Endodermal cell (in vitro differentiated cells): ENCODE measurements around the gene EFCAB6. TPM values are rescaled to one million over a fixed set of nuclear protein-coding genes. Genes with fewer than 3 reads are reported as not detected.

Experiments
- DNase-seq: peaks from one replicate; pipeline ENCODE4 v3.0.0-alpha.2; 2017
- H3K27ac ChIP-seq: 2 replicates; pipeline ENCODE4 v1.5.1; 2013; ENCODE audit warnings: mild to moderate bottlenecking, low read depth, low read length, moderate library complexity
- H3K27me3 ChIP-seq: 2 replicates; pipeline ENCODE4 v1.6.1; 2013; ENCODE audit warnings: mild to moderate bottlenecking, low read length, moderate library complexity; ENCODE audit not compliant: insufficient read depth, control insufficient read depth, poor library complexity, severe bottlenecking
- H3K36me3 ChIP-seq: 2 replicates; pipeline ENCODE4 v1.7.0; 2013; ENCODE audit warnings: mild to moderate bottlenecking, low read length, moderate library complexity; ENCODE audit not compliant: control insufficient read depth, insufficient read depth
- H3K4me1 ChIP-seq: one replicate; pipeline ENCODE4 v1.7.0; 2013; ENCODE audit warnings: low read length; ENCODE audit not compliant: control insufficient read depth, insufficient read depth
- H3K4me3 ChIP-seq: 2 replicates; pipeline ENCODE4 v1.5.1; 2013; ENCODE audit warnings: mild to moderate bottlenecking, low read length, moderate library complexity
- H3K9ac ChIP-seq: 2 replicates; pipeline ENCODE4 v1.6.1; 2013; ENCODE audit warnings: mild to moderate bottlenecking, low read length, moderate library complexity; ENCODE audit not compliant: poor library complexity, severe bottlenecking; ENCODE audit errors: extremely low read depth
- H3K9me3 ChIP-seq: 2 replicates; pipeline ENCODE4 v1.6.1; 2013; ENCODE audit warnings: mild to moderate bottlenecking, low read length, moderate library complexity; ENCODE audit not compliant: control insufficient read depth
- H3K27ac Mint-ChIP-seq: 2 replicates; pipeline ENCODE4 v1.8.0; 2020; ENCODE audit warnings: mixed read lengths
- H3K27me3 Mint-ChIP-seq: 2 replicates; pipeline ENCODE4 v1.8.0; 2021; ENCODE audit warnings: mild to moderate bottlenecking, mixed read lengths; ENCODE audit not compliant: insufficient read depth
- H3K36me3 Mint-ChIP-seq: 2 replicates; pipeline ENCODE4 v1.8.0; 2020; ENCODE audit warnings: low read depth, mixed read lengths
- H3K4me1 Mint-ChIP-seq: 2 replicates; pipeline ENCODE4 v1.8.0; 2020; ENCODE audit warnings: mixed read lengths
- H3K4me3 Mint-ChIP-seq: 2 replicates; pipeline ENCODE4 v1.8.0; 2020; ENCODE audit warnings: mild to moderate bottlenecking, moderate library complexity, mixed read lengths
- H3K9me3 Mint-ChIP-seq: 2 replicates; pipeline ENCODE4 v1.8.0; 2020; ENCODE audit warnings: mild to moderate bottlenecking, mixed read lengths
- CTCF ChIP-seq: fragments of 200-600 bp; sonication (generic); conservative IDR thresholded peaks from 2 replicates; pipeline ENCODE4 v1.5.0; 2021; ENCODE audit warnings: antibody characterized with exemption, mild to moderate bottlenecking
- WGBS, 2 experiments: methylation state at CpG; one replicate each; pipeline versions ENCODE4 v1.1.5 to v1.1.7; 2013; ENCODE audit warnings: missing lambda C conversion rate in 2 of 2, mixed read lengths in 1 of 2; ENCODE audit not compliant: insufficient coverage in 1 of 2, insufficient read length in 1 of 2; 5-methylcytosine and 5-hydroxymethylcytosine counted together
- total RNA-seq, 2 donors: library from RNA; stranded (reverse); fragmentation: NEBNext Ultra II Directional in 1 of 2; extraction: Animal tissue kit (Norgen Biotek cat#: 25700) in 1 of 2; gene quantifications; 2 replicates in 1 of 2; 3 replicates in 1 of 2; pipeline ENCODE4 v1.2.1, GENCODE V29; 2021

Gene EFCAB6
- total RNA-seq, 2 donors from 2014 or later: 1.8 to 2.0 TPM

- H3K9ac ChIP-seq: no peak overlapping the region
- no peak for TF ChIP-seq CTCF
- no peak for DNase-seq
- H3K36me3 Mint-ChIP-seq: no peaks in the 10 kb centered on the region
- WGBS, 2 experiments: 90% methylated on average over 1 of the region's 1 CpG; no CpG with 5 or more reads in 1 of the 2 experiments
- no peak overlapping the region for H3K4me3 ChIP-seq
- H3K4me1 Mint-ChIP-seq: no peaks in the 10 kb centered on the region
- H3K9me3 Mint-ChIP-seq: no peaks in the 10 kb centered on the region
- H3K9me3 ChIP-seq: no peaks in the 10 kb centered on the region
- no peaks in the 10 kb centered on the region for H3K27me3 ChIP-seq
- no peaks in the 10 kb centered on the region for H3K4me1 ChIP-seq
- no peak overlapping the region for H3K27ac Mint-ChIP-seq
- H3K27me3 Mint-ChIP-seq: no peaks in the 10 kb centered on the region
- no peak overlapping the region for H3K27ac ChIP-seq
- no peak overlapping the region for H3K4me3 Mint-ChIP-seq
- H3K36me3 ChIP-seq: no peaks in the 10 kb centered on the region
These were observed 91.4 kb downstream of the EFCAB6 start for GRCh38 chr22:43720716-43721115.

- 87 to 100% methylated on average over 2 of the region's 2 CpGs for WGBS, 2 experiments
- no peaks in the 10 kb centered on the region for H3K36me3 Mint-ChIP-seq
- peaks cover 2% of the 10 kb centered on the region for H3K9me3 Mint-ChIP-seq
- H3K4me1 Mint-ChIP-seq: no peaks in the 10 kb centered on the region
- H3K27me3 ChIP-seq: no peaks in the 10 kb centered on the region
- no peak for TF ChIP-seq CTCF
- H3K27me3 Mint-ChIP-seq: no peaks in the 10 kb centered on the region
- H3K36me3 ChIP-seq: no peaks in the 10 kb centered on the region
- H3K9ac ChIP-seq: no peak overlapping the region
- no peak overlapping the region for H3K4me3 ChIP-seq
- DNase-seq: no peak
- no peaks in the 10 kb centered on the region for H3K4me1 ChIP-seq
- peaks cover 5% of the 10 kb centered on the region for H3K9me3 ChIP-seq
- no peak overlapping the region for H3K27ac ChIP-seq
- H3K27ac Mint-ChIP-seq: no peak overlapping the region
- no peak overlapping the region for H3K4me3 Mint-ChIP-seq
These were observed 98.0 kb downstream of the EFCAB6 start for GRCh38 chr22:43714104-43714503.

GRCh38 chr22:43711681-43712080, 100.4 kb downstream of the EFCAB6 start:
- Histone ChIP-seq H3K4me3 (no peak overlapping the region), H3K9me3 (peaks cover 5% of the 10 kb centered on the region), H3K27ac (no peak overlapping the region), H3K27me3 (no peaks in the 10 kb centered on the region), H3K9ac (no peak overlapping the region), H3K36me3 (no peaks in the 10 kb centered on the region), H3K4me1 (no peaks in the 10 kb centered on the region)
- no peaks in the 10 kb centered on the region for H3K27me3 Mint-ChIP-seq
- WGBS, 2 experiments: 40 to 91% methylated on average over 1 to 3 of the region's 4 CpGs
- no peak overlapping the region for H3K27ac Mint-ChIP-seq
- H3K36me3 Mint-ChIP-seq: no peaks in the 10 kb centered on the region
- peaks cover 2% of the 10 kb centered on the region for H3K9me3 Mint-ChIP-seq
- TF ChIP-seq CTCF: no peak
- no peak for DNase-seq
- no peaks in the 10 kb centered on the region for H3K4me1 Mint-ChIP-seq
- H3K4me3 Mint-ChIP-seq: no peak overlapping the region
